GM23248 (cell line): ENCODE data around the gene SLC4A5.

Experiments
- EZH2 ChIP-seq: fragments of 200-600 bp; sonication (generic); IDR thresholded peaks from 2 replicates; pipeline ENCODE4 v1.6.1; 2018; ENCODE audit warnings: antibody characterized with exemption, mild to moderate bottlenecking; ENCODE audit not compliant: insufficient read depth, poor library complexity, severe bottlenecking
- EZH2phosphoT487 ChIP-seq: fragments of 200-600 bp; sonication (generic); IDR thresholded peaks from 2 replicates; pipeline ENCODE4 v1.6.1; 2018; ENCODE audit warnings: antibody characterized with exemption, moderate library complexity, mild to moderate bottlenecking, low read depth; ENCODE audit not compliant: insufficient read depth

DNA sequence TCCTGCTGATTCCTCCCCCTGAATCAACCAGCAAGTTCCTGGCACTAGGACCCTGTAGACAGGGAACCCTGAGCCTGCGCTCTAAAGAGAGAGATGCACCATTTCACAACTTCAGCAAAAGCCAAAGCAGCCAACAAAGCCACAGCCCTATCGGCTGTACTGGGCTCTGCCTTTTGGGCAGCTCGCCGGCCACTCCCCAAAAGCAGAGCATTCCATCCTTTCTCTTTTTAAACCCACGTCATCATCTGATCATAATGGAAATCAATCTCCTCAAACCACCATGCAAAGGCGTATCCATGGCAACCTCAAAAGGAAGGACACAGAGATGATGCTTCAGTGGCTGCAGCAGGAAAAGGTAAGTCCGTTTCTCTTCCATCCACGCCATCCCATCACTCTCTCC, 42.2 kb upstream of the SLC4A5 start:
- TF ChIP-seq EZH2phosphoT487 (no peak), EZH2 (no peak)
